Skeletal muscle satellite cell (primary cell): Measurements from ENCODE around the gene TMEM98.

ENCODE experiments used
- H3K27me3 ChIP-seq: 2 replicates; pipeline ENCODE4 v1.7.0; 2013; ENCODE audit warnings: low read length; ENCODE audit not compliant: control insufficient read depth, insufficient read depth
- H3K36me3 ChIP-seq: 2 replicates; pipeline ENCODE4 v1.7.0; 2013; ENCODE audit warnings: mild to moderate bottlenecking, control low read depth, low read length; ENCODE audit not compliant: insufficient read depth
- H3K4me1 ChIP-seq: 2 replicates; pipeline ENCODE4 v1.7.0; 2013; ENCODE audit warnings: low read length; ENCODE audit not compliant: control insufficient read depth, insufficient read depth
- H3K4me2 ChIP-seq: 2 replicates; pipeline ENCODE4 v1.7.0; 2013; ENCODE audit warnings: mild to moderate bottlenecking, low read length
- H3K4me3 ChIP-seq: 2 replicates; pipeline ENCODE4 v1.7.0; 2013; ENCODE audit warnings: low read length
- H3K9ac ChIP-seq: 2 replicates; pipeline ENCODE4 v1.7.0; 2013; ENCODE audit warnings: mild to moderate bottlenecking, low read depth, low read length, moderate library complexity
- H3K9me3 ChIP-seq: replicated peaks from 2 replicates; pipeline ENCODE4 v1.7.0; 2013; ENCODE audit warnings: mild to moderate bottlenecking, control low read depth, low read length

The TMEM98 gene

GRCh38 chr17:32931686-32932085, 3.7 kb downstream of the TMEM98 start:
- Histone ChIP-seq H3K9ac (no peak overlapping the region), H3K4me1 (peaks cover 22% of the 10 kb centered on the region), H3K9me3 (no peaks in the 10 kb centered on the region), H3K36me3 (peaks cover 29% of the 10 kb centered on the region), H3K27me3 (no peaks in the 10 kb centered on the region), H3K4me3 (no peak overlapping the region), H3K4me2 (no peak overlapping the region)

- peaks cover 39% of the 10 kb centered on the region for H3K36me3 ChIP-seq
- peaks cover 10% of the 10 kb centered on the region for H3K4me1 ChIP-seq
- H3K4me3 ChIP-seq = no peak overlapping the region
- no peaks in the 10 kb centered on the region for H3K9me3 ChIP-seq
- H3K9ac ChIP-seq = no peak overlapping the region
- no peaks in the 10 kb centered on the region for H3K27me3 ChIP-seq
- H3K4me2 ChIP-seq = no peak overlapping the region
Measured at GRCh38 chr17:32933881-32934280, 5.9 kb downstream of the TMEM98 start.

DNA sequence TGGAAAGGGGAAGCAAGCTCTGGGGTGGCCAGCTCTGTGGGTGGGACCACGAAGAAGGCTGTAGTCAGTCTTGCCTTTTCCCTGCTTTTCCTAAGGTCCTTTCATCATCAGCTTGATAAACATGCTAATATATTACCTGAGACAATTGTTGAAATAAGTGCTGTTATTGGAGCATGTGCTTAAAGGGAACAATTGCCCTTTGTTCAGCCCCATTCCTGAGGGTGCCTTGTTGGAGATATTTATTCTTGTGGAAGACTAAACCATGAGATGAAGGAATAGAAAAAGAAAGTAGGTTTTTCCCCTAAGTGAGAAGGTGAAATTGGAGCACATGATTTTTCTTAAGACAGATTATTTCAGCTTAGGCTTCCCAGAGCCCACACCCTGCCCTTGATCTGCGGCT, 7.8 kb downstream of the TMEM98 start:
- H3K9me3 ChIP-seq = no peaks in the 10 kb centered on the region
- no peak overlapping the region for H3K4me2 ChIP-seq
- H3K4me3 ChIP-seq = no peak overlapping the region
- H3K4me1 ChIP-seq = peaks cover 4% of the 10 kb centered on the region
- H3K27me3 ChIP-seq = no peaks in the 10 kb centered on the region
- peaks cover 53% of the 10 kb centered on the region for H3K36me3 ChIP-seq
- no peak overlapping the region for H3K9ac ChIP-seq

GRCh38 chr17:32936186-32936893, 8.4 kb downstream of the TMEM98 start:
- Histone ChIP-seq H3K4me2 (no peak overlapping the region), H3K9me3 (no peaks in the 10 kb centered on the region), H3K36me3 (peaks cover 59% of the 10 kb centered on the region), H3K4me1 (peaks cover 4% of the 10 kb centered on the region), H3K4me3 (no peak overlapping the region), H3K27me3 (no peaks in the 10 kb centered on the region), H3K9ac (no peak overlapping the region)

- Histone ChIP-seq H3K36me3 (peaks cover 63% of the 10 kb centered on the region), H3K9me3 (no peaks in the 10 kb centered on the region), H3K27me3 (no peaks in the 10 kb centered on the region), H3K9ac (no peak overlapping the region), H3K4me2 (no peak overlapping the region), H3K4me1 (peaks cover 4% of the 10 kb centered on the region), H3K4me3 (no peak overlapping the region)
Measured at GRCh38 chr17:32936894-32937500, 9.0 kb downstream of the TMEM98 start.

- Histone ChIP-seq H3K4me2 (no peak overlapping the region), H3K9me3 (no peaks in the 10 kb centered on the region), H3K4me3 (no peak overlapping the region), H3K4me1 (peaks cover 4% of the 10 kb centered on the region), H3K27me3 (no peaks in the 10 kb centered on the region), H3K36me3 (peaks cover 40% of the 10 kb centered on the region), H3K9ac (no peak overlapping the region)
Measured at GRCh38 chr17:32940706-32941390, 12.9 kb downstream of the TMEM98 start.

DNA sequence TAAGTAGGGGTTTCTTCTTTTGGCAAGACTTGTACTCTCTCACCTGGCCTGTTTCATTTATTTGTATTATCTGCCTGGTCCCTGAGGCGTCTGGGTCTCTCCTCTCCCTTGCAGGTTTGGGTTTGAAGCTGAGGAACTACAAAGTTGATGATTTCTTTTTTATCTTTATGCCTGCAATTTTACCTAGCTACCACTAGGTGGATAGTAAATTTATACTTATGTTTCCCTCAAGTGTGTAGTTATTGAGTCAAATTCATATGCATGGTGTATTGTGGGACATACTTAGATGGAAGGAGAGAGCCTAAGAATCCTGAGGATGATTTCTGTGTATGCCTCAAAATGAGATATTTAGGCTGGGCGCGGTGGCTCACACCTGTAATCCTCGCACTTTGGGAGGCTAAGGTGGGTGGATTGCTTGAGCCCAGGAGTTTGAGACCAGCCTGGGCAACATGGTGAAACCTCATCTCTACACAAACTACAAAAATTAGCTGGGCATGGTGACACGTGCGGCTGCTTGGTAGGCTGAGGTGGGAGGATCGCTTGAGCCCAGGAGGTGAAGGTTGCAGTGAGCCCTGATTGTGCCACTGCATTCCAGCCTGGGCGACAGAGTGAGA, 13.6 kb downstream of the TMEM98 start:
- no peak overlapping the region for H3K9ac ChIP-seq
- H3K27me3 ChIP-seq = no peaks in the 10 kb centered on the region
- peaks cover 4% of the 10 kb centered on the region for H3K4me1 ChIP-seq
- peaks cover 36% of the 10 kb centered on the region for H3K36me3 ChIP-seq
- H3K9me3 ChIP-seq = no peaks in the 10 kb centered on the region
- no peak overlapping the region for H3K4me3 ChIP-seq
- no peak overlapping the region for H3K4me2 ChIP-seq

- H3K36me3 ChIP-seq = peaks cover 27% of the 10 kb centered on the region
- no peaks in the 10 kb centered on the region for H3K27me3 ChIP-seq
- no peak overlapping the region for H3K9ac ChIP-seq
- no peak overlapping the region for H3K4me2 ChIP-seq
- H3K4me3 ChIP-seq = no peak overlapping the region
- H3K4me1 ChIP-seq = no peaks in the 10 kb centered on the region
- no peaks in the 10 kb centered on the region for H3K9me3 ChIP-seq
Measured at GRCh38 chr17:32943206-32943605, 15.3 kb downstream of the TMEM98 start.

- H3K9ac ChIP-seq = no peak overlapping the region
- peaks cover 24% of the 10 kb centered on the region for H3K36me3 ChIP-seq
- H3K4me1 ChIP-seq = no peaks in the 10 kb centered on the region
- no peak overlapping the region for H3K4me2 ChIP-seq
- no peaks in the 10 kb centered on the region for H3K27me3 ChIP-seq
- H3K4me3 ChIP-seq = no peak overlapping the region
- no peaks in the 10 kb centered on the region for H3K9me3 ChIP-seq
Measured at GRCh38 chr17:32943647-32944191, 15.8 kb downstream of the TMEM98 start.

- H3K36me3 ChIP-seq = peaks cover 23% of the 10 kb centered on the region
- H3K9me3 ChIP-seq = no peaks in the 10 kb centered on the region
- H3K4me3 ChIP-seq = no peak overlapping the region
- no peak overlapping the region for H3K4me2 ChIP-seq
- H3K9ac ChIP-seq = no peak overlapping the region
- H3K27me3 ChIP-seq = no peaks in the 10 kb centered on the region
- H3K4me1 ChIP-seq = no peaks in the 10 kb centered on the region
Measured at GRCh38 chr17:32944248-32945020, 16.5 kb downstream of the TMEM98 start.
